ENCODE data around the gene TIMM22. TPM values are rescaled to one million over a fixed set of nuclear protein-coding genes. Genes with fewer than 3 reads are reported as not detected.

Gene TIMM22
- polyA plus RNA-seq, 1 donor, result 13.3 TPM

Other genes starting within 250 kb of the TIMM22 start
- 12.6 TPM for gene GEMIN4, start 244.9 kb upstream of the TIMM22 start, polyA plus RNA-seq (ENCODE audit: insufficient read length)
- 57.4 TPM for gene GLOD4, start 214.8 kb upstream of the TIMM22 start, polyA plus RNA-seq (ENCODE audit: insufficient read length)
- gene MRM3, start 214.8 kb upstream of the TIMM22 start, polyA plus RNA-seq (ENCODE audit: insufficient read length), result 14.2 TPM
- gene NXN, start 17.4 kb upstream of the TIMM22 start, polyA plus RNA-seq (ENCODE audit: insufficient read length), result 51.3 TPM
- gene ABR, start 182.9 kb downstream of the TIMM22 start, polyA plus RNA-seq (ENCODE audit: insufficient read length), result 29.8 TPM